OCI-LY3 (cell line): ENCODE data around the gene PDLIM5.

Source experiments
- H2AFZ ChIP-seq: fragments of 200-600, 300-600 bp; shearing (Covaris generic); 2 replicates; pipeline ENCODE4 v1.6.0; 2014; ENCODE audit warnings: antibody characterized with exemption, low read depth, low read length
- H3K27ac ChIP-seq: fragments of 200-600, 300-600 bp; sonication (generic); 2 replicates; pipeline ENCODE4 v1.5.1; 2014; ENCODE audit warnings: mild to moderate bottlenecking, low read length, moderate library complexity, mixed read lengths
- H3K27me3 ChIP-seq: fragments of 200-600, 300-600 bp; sonication (generic); 2 replicates; pipeline ENCODE4 v1.6.1; 2014; ENCODE audit warnings: low read depth, low read length, mixed read lengths
- H3K36me3 ChIP-seq: fragments of 200-600, 300-600 bp; sonication (generic); replicated peaks from 2 replicates; pipeline ENCODE3; 2014; ENCODE audit warnings: low read depth, low read length, mixed read lengths
- H3K4me1 ChIP-seq: fragments of 300-600, 200-600 bp; sonication (generic); 2 replicates; pipeline ENCODE4 v1.6.1; 2014; ENCODE audit warnings: low read length, mixed read lengths
- H3K4me2 ChIP-seq: fragments of 200-600, 300-600 bp; sonication (generic); 2 replicates; pipeline ENCODE4 v1.6.1; 2014; ENCODE audit warnings: low read length, mixed read lengths
- H3K4me3 ChIP-seq: fragments of 300-600, 200-600 bp; sonication (generic); 2 replicates; pipeline ENCODE4 v1.5.1; 2014; ENCODE audit warnings: antibody characterized with exemption, mild to moderate bottlenecking, low read length, moderate library complexity
- H3K79me2 ChIP-seq: fragments of 300-600, 200-600 bp; shearing (Covaris generic); 2 replicates; pipeline ENCODE4 v1.6.1; 2014; ENCODE audit warnings: mild to moderate bottlenecking, low read length, mixed read lengths
- H3K9ac ChIP-seq: fragments of 300-600, 200-600 bp; shearing (Covaris generic); 2 replicates; pipeline ENCODE4 v1.6.0; 2014; ENCODE audit warnings: mild to moderate bottlenecking, low read length, moderate library complexity
- H3K9me3 ChIP-seq: fragments of 200-600, 300-600 bp; shearing (Covaris generic); 2 replicates; pipeline ENCODE4 v1.6.1; 2014; ENCODE audit warnings: low read length, mixed read lengths; ENCODE audit not compliant: insufficient read depth
- H4K20me1 ChIP-seq: fragments of 200-600, 300-600 bp; sonication (generic); 2 replicates; pipeline ENCODE4 v1.6.1; 2016; ENCODE audit warnings: low read length, mixed read lengths; ENCODE audit not compliant: insufficient read depth
- EZH2phosphoT487 ChIP-seq: fragments of 200-600 bp; shearing (Covaris generic); IDR thresholded peaks from 2 replicates; pipeline ENCODE4 v1.6.1; 2018; ENCODE audit warnings: antibody characterized with exemption, mixed run types, low read depth
- TF ChIP-seq, protein P1 (sequence below): fragments of 200-600, 300-600 bp; sonication (generic); IDR thresholded peaks from 2 replicates; pipeline ENCODE4 v1.5.1; 2014; ENCODE audit warnings: antibody characterized with exemption, low read length, low read depth

The PDLIM5 gene

DNA sequence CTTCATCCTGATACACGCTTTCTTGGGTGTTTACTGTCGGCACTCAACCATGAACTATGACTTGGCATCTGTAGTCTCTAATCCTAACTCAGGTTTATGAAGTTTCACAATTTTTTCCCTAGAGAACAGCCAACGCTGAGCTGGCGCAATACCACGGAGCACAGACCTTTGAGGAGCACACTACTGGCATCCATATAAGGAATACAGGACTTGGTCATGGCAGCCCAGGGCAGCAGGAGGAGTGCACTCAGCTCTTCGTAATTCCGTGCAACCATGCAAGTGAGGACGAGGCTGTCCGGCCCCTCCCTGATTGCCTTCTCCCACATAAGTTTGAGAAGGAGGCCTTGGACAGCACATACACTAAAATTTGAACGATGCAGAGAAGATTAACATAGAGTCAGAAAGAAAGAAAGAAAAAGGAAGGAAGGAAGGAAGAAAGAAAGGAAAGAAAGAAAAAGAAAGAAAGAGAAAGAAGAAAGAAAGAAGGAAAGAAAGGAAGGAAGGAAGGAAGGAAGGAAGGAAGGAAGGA lies 41.0 kb upstream of the PDLIM5 start:
- Histone ChIP-seq H2AFZ (no peak overlapping the region), H3K27me3 (no peaks in the 10 kb centered on the region), H3K4me1 (no peaks in the 10 kb centered on the region), H3K9me3 (no peaks in the 10 kb centered on the region), H3K9ac (no peak overlapping the region), H3K36me3 (no peaks in the 10 kb centered on the region), H3K4me3 (no peak overlapping the region), H4K20me1 (no peaks in the 10 kb centered on the region), H3K4me2 (no peak overlapping the region), H3K27ac (no peak overlapping the region), H3K79me2 (no peaks in the 10 kb centered on the region)
- no peak for TF ChIP-seq EZH2phosphoT487
- TF ChIP-seq, protein P1, sequence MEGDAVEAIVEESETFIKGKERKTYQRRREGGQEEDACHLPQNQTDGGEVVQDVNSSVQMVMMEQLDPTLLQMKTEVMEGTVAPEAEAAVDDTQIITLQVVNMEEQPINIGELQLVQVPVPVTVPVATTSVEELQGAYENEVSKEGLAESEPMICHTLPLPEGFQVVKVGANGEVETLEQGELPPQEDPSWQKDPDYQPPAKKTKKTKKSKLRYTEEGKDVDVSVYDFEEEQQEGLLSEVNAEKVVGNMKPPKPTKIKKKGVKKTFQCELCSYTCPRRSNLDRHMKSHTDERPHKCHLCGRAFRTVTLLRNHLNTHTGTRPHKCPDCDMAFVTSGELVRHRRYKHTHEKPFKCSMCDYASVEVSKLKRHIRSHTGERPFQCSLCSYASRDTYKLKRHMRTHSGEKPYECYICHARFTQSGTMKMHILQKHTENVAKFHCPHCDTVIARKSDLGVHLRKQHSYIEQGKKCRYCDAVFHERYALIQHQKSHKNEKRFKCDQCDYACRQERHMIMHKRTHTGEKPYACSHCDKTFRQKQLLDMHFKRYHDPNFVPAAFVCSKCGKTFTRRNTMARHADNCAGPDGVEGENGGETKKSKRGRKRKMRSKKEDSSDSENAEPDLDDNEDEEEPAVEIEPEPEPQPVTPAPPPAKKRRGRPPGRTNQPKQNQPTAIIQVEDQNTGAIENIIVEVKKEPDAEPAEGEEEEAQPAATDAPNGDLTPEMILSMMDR = no peak

DNA sequence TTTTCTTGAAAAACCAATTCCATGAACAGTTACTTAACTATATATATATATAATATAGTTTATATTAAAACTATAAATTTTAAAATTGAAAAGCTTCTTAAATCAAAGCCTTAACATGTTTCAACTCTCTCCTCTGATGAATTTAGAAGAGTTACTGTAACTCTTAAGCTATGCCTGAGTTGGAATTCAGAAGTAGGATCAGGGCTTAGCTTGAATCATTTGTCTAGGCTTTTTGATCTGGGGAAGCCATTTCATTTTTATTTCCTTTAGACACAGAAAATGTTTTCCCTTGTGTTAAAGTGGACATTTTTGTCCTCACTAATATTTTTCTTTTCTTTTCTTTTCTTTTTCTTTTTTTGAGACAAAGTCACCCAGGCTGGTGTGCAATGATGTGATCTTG lies 40.4 kb upstream of the PDLIM5 start:
- Histone ChIP-seq H3K36me3 (no peaks in the 10 kb centered on the region), H3K27ac (no peak overlapping the region), H3K4me3 (no peak overlapping the region), H3K4me2 (no peak overlapping the region), H3K79me2 (no peaks in the 10 kb centered on the region), H3K9ac (no peak overlapping the region), H3K27me3 (no peaks in the 10 kb centered on the region), H4K20me1 (no peaks in the 10 kb centered on the region), H2AFZ (no peak overlapping the region), H3K9me3 (no peaks in the 10 kb centered on the region), H3K4me1 (no peaks in the 10 kb centered on the region)
- TF ChIP-seq EZH2phosphoT487 = no peak
- TF ChIP-seq, protein P1 = no peak

DNA sequence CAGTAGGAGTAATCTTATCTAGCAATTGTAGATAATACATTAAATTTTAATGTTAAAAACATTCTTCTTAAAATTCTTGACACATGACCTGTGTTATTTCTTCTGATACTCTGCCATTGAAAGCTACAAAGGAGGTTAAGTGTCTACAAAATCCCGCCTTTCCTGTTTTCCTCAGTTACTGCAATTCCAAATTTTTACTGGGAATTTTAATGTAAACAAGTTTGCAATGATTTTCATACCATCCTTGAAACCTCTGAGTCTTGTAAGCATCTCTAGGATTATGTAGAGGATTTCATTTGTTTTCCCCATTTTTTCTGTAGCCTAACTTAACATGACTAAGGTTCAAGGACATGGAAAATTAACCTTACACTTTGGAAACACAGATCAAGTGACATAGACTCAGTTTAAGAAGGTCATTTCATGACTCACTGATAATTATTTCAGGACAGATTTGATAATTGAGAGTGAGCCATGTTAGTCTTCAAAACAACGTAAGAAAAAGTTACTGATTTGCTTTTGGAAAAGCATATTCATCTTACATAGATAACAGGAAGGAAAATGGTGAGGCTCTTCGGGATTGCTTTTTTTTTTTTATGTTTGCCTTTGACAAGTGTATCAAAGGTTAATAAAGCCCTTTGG lies 39.6 kb upstream of the PDLIM5 start:
- Histone ChIP-seq H3K27ac (no peak overlapping the region), H3K9me3 (no peaks in the 10 kb centered on the region), H3K79me2 (no peaks in the 10 kb centered on the region), H3K9ac (no peak overlapping the region), H3K4me2 (no peak overlapping the region), H2AFZ (no peak overlapping the region), H3K4me3 (no peak overlapping the region), H3K36me3 (no peaks in the 10 kb centered on the region), H3K4me1 (no peaks in the 10 kb centered on the region), H3K27me3 (no peaks in the 10 kb centered on the region), H4K20me1 (no peaks in the 10 kb centered on the region)
- TF ChIP-seq, protein P1 = no peak
- TF ChIP-seq EZH2phosphoT487 = no peak

DNA sequence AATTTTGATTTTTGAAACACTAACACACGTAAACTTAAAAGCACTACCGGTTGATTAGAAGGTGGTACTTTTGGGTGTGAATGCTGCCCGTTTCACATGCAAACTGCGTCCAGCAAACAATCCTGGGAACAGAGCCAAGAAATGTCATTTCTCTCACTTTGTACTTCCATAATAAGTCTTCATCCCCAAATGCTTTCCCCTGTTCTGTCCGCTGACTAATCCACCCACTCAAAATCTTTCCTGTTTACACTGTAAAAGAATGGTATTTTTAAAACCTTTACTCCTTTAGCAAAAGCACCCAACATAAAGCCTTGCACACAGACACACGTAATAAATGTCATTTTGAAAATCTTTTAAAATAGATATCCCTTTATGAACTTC lies 39.1 kb upstream of the PDLIM5 start:
- no peaks in the 10 kb centered on the region for H3K27me3 ChIP-seq
- no peak overlapping the region for H3K9ac ChIP-seq
- no peak overlapping the region for H3K4me2 ChIP-seq
- no peaks in the 10 kb centered on the region for H4K20me1 ChIP-seq
- no peaks in the 10 kb centered on the region for H3K4me1 ChIP-seq
- H3K27ac ChIP-seq = no peak overlapping the region
- no peaks in the 10 kb centered on the region for H3K79me2 ChIP-seq
- H3K36me3 ChIP-seq = no peaks in the 10 kb centered on the region
- no peak overlapping the region for H2AFZ ChIP-seq
- no peaks in the 10 kb centered on the region for H3K9me3 ChIP-seq
- H3K4me3 ChIP-seq = no peak overlapping the region
- TF ChIP-seq EZH2phosphoT487 = no peak
- TF ChIP-seq, protein P1 = no peak
